Endothelial cell (in vitro differentiated cells): ENCODE data around the gene PRPF8. TPM values are rescaled to one million over a fixed set of nuclear protein-coding genes. Genes with fewer than 3 reads are reported as not detected.

Source experiments
- DNase-seq: peaks from one replicate; pipeline ENCODE4 v3.0.0; 2021; ENCODE audit warnings: low spot score
- H3K27ac Mint-ChIP-seq: one replicate; pipeline ENCODE4 v1.8.0; 2021; ENCODE audit warnings: mixed read lengths, inconsistent platforms; ENCODE audit not compliant: unreplicated experiment
- H3K27me3 Mint-ChIP-seq: one replicate; pipeline ENCODE4 v1.8.0; 2021; ENCODE audit warnings: mild to moderate bottlenecking, moderate library complexity, mixed read lengths, inconsistent platforms; ENCODE audit not compliant: unreplicated experiment
- H3K36me3 Mint-ChIP-seq: one replicate; pipeline ENCODE4 v1.8.0; 2021; ENCODE audit warnings: mild to moderate bottlenecking, low read depth, mixed read lengths, inconsistent platforms; ENCODE audit not compliant: unreplicated experiment
- H3K4me1 Mint-ChIP-seq: one replicate; pipeline ENCODE4 v1.8.0; 2021; ENCODE audit warnings: mild to moderate bottlenecking, mixed read lengths, inconsistent platforms; ENCODE audit not compliant: unreplicated experiment
- H3K4me3 Mint-ChIP-seq: one replicate; pipeline ENCODE4 v1.8.0; 2021; ENCODE audit warnings: mild to moderate bottlenecking, mixed read lengths, inconsistent platforms; ENCODE audit not compliant: unreplicated experiment
- H3K9me3 Mint-ChIP-seq: one replicate; pipeline ENCODE4 v1.8.0; 2021; ENCODE audit warnings: mixed read lengths, inconsistent platforms; ENCODE audit not compliant: unreplicated experiment
- total RNA-seq: library from RNA; stranded (reverse); fragmentation: NEBNext Ultra II Directional; extraction: Animal tissue kit (Norgen Biotek cat#: 25700); gene quantifications from one replicate; pipeline ENCODE4 v1.2.1, GENCODE V29; 2021; ENCODE audit not compliant: unreplicated experiment
- TF ChIP-seq, protein P1 (sequence below): fragments of 200-600 bp; sonication (generic); IDR thresholded peaks from one replicate; pipeline ENCODE4 v1.5.0; 2021; ENCODE audit warnings: antibody characterized with exemption; ENCODE audit not compliant: unreplicated experiment

PRPF8 gene
- total RNA-seq, 1 donor from 2014 or later, result 295 TPM

DNA sequence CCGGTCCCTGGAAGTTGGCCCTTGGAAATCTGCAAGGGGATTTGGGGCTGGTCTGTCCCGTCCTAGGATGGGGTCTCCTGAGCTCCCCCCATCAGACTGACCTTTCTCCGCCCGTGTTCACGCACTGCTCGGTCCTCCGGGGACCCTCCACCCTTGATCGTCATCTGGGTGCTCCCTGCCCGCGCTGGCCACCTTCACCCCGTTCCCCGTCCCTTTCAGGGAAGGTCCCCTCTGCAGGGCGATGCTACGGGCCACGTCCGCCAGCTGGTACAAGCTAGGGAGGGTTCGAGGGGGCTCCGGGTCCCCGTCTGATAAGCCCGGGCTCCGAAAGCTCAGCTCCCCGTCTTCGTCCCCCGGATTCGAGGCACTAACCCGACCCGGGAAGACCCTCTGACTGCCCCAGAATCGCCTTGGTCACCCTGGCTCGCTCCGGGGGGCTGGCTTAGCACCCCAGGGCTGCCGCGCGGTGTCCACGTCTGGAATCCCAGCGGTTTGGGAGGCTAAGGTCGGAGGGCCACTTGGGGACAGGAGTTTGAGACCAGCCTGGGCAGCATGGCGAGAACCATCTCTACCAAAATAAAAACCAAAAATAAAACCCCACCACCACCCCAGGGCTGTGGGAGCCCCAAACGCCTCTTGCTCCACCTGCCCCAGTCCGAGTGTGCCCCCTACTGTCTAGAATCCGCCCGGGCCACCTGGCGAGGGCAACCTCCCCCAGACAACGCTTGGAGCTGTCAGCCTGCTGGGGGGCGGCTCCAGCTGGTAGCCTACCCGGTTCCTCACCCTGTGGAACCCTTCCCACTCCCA lies 55.0 kb downstream of the PRPF8 start:
- DNase-seq, result peak; percentile 81
- Mint-ChIP-seq H3K27me3 (peaks cover 19% of the 10 kb centered on the region), H3K4me3 (peak overlapping the region; percentile 85), H3K27ac (peak overlapping the region; percentile 76), H3K4me1 (peaks cover 35% of the 10 kb centered on the region), H3K9me3 (no peaks in the 10 kb centered on the region), H3K36me3 (peaks cover 11% of the 10 kb centered on the region)
- TF ChIP-seq, protein P1, sequence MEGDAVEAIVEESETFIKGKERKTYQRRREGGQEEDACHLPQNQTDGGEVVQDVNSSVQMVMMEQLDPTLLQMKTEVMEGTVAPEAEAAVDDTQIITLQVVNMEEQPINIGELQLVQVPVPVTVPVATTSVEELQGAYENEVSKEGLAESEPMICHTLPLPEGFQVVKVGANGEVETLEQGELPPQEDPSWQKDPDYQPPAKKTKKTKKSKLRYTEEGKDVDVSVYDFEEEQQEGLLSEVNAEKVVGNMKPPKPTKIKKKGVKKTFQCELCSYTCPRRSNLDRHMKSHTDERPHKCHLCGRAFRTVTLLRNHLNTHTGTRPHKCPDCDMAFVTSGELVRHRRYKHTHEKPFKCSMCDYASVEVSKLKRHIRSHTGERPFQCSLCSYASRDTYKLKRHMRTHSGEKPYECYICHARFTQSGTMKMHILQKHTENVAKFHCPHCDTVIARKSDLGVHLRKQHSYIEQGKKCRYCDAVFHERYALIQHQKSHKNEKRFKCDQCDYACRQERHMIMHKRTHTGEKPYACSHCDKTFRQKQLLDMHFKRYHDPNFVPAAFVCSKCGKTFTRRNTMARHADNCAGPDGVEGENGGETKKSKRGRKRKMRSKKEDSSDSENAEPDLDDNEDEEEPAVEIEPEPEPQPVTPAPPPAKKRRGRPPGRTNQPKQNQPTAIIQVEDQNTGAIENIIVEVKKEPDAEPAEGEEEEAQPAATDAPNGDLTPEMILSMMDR, result peak; percentile 58

DNA sequence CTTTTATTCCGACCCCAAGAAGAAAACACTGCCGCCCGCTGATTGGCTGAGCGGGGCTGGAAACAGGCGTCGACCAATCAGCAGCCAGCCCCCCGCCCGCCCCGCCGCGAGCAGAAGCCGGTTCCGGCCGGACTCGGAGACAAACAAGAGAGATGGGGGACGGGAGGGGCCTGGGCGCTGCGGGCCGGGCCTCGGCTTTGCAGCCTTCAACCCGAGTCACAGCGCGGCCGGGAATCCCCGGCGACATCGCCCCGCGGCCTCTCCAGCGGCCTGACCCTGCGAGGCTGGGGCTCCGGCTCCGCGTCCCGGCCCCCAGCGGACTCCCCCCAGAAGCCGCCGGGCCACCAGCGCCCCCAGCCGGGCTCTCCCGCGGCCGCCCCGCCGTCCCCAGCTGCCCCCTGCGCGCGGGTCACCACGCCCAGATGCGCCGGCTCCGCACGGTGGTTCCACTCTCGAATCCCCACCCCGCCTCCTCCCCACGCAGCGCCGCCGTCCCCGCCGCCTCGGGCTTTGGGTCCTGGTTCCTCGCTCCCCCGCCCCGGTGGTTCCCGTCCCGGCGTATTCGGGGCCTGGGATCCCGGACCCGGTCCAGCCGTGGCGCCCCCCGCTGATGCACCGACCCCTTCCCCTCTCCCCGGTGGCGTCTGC lies 55.7 kb downstream of the PRPF8 start:
- Mint-ChIP-seq H3K4me3 (peak overlapping the region; percentile 91), H3K36me3 (peaks cover 10% of the 10 kb centered on the region), H3K9me3 (no peaks in the 10 kb centered on the region), H3K27ac (peak overlapping the region; percentile 70), H3K4me1 (peaks cover 36% of the 10 kb centered on the region), H3K27me3 (peaks cover 19% of the 10 kb centered on the region)
- peak; percentile 93 for DNase-seq
- TF ChIP-seq, protein P1, result no peak

DNA sequence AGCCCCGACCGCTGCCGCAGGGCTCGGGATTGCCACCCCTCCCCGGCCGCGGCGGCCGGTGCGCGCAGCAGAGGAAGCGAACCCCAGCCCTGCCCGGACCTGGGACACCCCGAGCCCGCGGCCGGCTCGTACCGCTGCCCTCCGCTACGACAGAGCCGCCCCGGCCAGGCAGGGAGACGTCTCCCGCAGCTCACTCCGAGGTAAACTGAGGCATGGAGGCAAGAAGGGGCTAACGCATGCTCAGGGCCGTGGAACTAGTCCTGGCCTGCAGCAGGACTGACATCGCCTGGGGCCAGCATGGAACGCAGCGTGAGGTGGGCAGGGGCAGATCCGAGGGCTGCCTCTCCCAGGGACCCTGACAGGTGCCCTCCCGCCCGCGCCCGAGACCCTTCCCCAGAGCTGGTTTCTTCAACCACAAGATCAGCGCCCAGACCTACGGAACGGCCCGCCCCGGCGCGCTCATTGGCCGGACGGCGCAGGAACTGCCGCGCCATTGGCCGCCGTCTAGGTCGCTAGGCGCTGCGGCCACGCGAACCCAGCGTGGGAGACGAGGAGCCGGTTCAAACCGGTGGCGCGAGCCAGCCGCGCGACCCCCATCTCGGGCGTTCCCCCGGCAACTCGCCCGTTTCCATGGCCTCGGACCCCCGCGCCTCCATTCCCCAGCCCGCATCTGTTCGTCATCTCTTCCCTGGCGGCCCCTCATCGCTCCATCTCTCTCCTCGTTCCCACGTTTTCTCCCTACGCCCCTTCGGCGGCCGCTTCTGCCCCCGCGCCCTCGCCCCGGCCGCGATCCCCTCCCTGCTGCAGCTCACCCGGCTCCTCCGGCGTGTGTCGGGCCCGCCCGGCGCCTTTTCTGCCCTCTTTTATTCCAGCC lies 56.4 kb downstream of the PRPF8 start, which contains the start of gene SLC43A2:
Gene SLC43A2 (minus strand): TSS at position 853 of the 874 bp plus-strand sequence. CDS start 960 bp downstream, outside the sequence.
- DNase-seq, result peak; percentile 83
- TF ChIP-seq, protein P1, result no peak
- Mint-ChIP-seq H3K27ac (peak within 1 kb of the TSS; percentile 70), H3K4me3 (peak within 1 kb of the TSS; percentile 91), H3K9me3 (no peaks in the 10 kb centered on the region), H3K27me3 (peaks cover 19% of the 10 kb centered on the region), H3K4me1 (peaks cover 36% of the 10 kb centered on the region), H3K36me3 (peaks cover 5% of the 10 kb centered on the region)

DNA sequence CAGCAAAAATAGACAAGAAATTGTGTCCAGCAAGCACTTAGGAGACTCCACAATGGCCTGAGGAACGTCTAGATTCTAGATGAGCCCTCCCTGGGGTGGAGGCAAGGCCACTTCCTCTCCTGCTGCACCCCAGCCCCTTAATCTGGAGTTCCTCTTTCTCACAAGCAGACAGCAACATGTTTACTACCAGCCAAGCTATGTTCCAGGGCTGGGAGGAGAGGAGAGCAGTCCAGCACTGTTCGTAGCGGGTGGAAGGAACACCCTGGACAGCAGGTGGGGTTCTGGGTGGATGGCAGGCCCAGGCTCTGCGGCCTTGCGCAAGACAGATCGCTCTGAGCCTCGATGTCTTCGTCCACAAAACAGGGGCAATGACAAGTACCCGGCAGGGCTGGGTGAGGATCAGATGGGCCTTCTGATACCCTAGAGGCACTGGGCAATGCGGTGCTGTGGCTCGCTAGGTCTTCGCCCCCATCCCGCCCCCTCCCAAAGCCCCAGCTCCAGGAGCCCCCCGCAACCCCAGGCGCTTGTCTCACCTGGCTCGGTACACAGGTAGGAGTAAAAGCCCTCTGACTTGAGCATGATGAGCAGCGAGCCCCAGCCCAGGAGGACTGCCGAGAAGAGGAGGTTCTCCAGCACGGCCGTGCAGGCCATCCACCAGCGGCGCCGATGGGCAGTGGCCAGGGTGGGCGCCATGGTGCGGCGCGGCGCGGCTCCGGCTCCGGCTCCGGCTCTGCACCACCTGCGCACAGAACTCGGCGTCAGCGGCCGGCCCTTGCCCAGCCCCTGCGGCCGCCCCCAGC lies 57.3 kb downstream of the PRPF8 start:
- Mint-ChIP-seq H3K36me3 (peaks cover 5% of the 10 kb centered on the region), H3K27me3 (peaks cover 19% of the 10 kb centered on the region)

More for the DNA sequence above, 57.3 kb downstream of the PRPF8 start:
- TF ChIP-seq, protein P1, result no peak
- Mint-ChIP-seq H3K4me1 (peaks cover 36% of the 10 kb centered on the region), H3K27ac (peak overlapping the region; percentile 67), H3K4me3 (peak overlapping the region; percentile 89), H3K9me3 (no peaks in the 10 kb centered on the region)
- DNase-seq, result peak; percentile 32
